ENCODE measurements around the gene NUP107.
"Not testable (repeated sequence)": the region's sequence is repeated elsewhere in the genome, so short reads cannot be mapped to it uniquely, and the experiment has no call there.

The NUP107 gene

DNA sequence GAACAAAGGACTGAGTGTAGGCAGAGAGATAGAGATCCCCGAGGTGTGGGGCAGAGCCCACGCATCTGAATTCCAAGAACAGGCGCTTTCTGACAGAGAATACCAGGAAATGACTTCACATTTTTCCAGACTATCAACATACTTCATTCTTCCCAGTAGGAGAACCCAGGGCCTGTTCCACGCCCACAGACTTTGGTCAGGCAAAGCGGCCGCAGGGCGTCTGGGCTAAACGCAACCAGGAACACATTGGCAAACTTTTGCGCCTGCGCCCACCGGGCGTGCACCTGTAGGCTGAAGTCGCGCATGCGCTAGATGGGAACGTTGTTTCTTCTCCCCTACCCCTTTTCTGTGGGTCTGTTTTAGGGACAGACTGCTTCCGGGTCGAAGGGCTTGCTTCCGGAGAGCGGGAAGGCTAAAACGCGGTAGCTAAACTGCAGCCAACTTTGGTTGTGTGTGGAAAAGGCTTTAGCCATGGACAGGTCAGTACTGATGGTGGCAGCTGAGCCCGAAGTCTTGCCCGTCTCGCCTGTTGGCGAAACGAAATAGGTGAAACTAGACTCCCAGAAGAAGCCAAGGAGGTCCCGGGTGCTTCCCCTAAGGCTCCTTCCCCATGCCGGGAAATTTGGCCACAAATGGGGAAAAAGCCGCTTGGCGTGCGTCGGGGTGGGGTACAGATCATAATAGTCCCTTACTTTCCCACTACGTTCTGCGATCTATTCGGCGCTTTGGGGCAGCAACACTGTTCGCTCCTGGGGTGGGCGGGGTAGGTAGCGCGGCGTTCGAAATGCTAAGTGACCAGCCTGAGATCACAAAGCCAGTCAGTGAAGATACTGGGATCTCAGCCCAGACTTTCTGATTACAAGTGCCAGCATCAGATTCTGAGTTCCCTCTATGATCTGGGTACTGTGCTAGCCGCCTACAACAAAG lies at the start of gene NUP107:
NUP107 (plus strand) TSS at position 384 of the 927 bp plus-strand sequence; CDS start at position 472, 88 bp downstream.
- DNase-seq, result peak; percentile 84

DNA sequence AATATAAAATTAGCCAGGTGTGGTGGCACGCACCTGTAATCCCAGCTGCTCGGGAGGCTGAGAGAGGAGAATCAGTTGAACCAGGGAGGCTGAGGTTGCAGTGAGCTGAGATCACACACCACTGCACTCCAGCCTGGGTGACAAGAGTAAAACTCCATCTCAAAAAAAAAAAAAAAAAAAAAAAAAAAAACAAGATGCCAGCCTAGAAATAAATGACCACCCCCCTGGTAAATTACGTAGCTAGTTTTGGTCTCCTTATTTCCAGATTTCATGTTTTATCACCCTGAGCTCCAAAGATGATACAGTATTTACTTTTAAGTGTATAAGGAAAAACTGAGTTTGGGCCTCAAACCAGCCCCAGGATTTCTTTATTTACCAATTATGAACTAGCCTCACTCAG lies 49.3 kb upstream of the NUP107 start:
- not testable (repeated sequence) for DNase-seq

DNA sequence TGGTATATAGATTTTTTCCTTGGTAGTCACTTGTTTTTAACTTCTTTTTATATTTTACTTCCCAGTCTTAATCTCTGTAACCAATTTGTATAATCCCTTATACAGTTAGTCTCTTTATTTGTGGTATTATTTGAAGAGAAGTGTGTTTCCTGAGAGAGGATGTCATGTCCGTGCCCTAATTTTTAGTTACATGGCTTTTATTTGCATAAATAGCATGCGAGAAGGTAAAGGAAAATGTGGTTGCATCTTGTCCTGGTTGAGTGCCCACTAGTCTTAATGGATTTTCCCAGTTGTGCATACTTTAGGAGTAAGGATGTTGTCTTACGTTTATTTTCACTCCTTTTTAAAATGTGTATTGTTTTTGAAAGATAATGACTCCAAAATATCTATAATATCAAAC lies 48.6 kb upstream of the NUP107 start:
- DNase-seq, result no peak

DNA sequence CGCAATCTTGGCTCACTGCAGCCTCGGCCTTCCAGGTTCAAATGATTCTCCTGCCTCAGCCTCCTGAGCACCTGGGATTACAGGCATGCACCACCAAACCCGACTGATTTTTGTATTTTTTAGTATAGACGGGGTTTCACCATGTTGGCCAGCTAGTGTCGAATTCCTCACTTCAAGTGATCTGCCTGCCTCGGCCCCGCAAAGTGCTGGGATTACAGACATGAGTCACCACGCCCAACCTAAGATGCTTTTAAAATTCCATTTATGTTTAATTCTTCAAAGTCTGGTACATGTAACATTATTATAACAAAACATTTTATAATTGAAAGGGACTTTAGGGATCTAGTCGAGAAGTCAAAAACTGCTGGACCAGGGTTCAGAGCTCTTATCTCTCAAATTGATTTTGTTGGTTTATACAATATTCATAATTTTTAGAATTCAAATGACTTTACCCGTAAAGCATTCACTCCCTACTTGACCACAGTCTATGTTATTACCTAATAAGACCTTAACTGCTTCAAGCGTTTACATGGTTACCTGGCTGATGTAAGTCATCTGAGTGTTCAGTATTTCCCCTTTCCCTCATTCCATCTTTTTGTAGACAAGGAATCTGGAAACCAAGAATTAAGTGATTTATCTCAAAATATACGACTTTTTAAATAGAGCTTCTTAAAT lies 47.9 kb upstream of the NUP107 start:
- no peak for DNase-seq

DNA sequence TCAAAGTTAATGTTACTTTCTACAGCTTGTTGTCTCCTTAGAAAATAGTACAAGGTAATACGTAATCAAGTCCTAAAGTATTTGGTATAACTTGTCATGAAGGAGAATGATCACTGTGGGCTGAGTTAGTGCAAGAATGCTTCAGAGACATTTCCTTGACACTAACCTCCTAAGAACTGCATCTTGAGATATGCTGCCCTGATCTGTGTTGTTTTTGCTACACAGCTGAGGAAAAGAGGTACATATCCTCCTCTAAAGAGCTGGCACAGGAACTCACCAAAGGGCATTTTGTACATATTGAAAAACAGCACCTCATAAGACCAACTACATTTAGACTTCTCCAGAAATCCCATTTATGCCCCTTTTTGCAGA lies 47.4 kb upstream of the NUP107 start:
- no peak for DNase-seq

DNA sequence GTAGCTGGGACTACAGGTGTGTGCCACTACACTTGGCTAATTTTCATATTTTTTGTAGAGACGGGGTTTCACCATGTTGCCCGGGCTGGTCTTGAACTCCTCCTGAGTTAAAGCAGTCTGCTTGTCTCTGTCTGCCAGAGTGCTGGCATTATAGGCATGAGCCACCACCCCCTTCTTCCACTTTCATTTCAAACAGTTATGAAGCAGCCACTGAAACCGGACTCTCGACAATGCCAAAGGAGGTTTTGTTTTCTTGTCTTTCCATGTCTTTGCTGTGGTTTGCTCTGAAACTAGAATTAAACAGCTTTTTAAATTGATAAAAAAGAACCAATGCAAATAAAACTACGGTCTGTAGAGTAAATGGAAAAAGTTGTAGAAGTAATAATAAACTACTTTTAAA lies 45.6 kb upstream of the NUP107 start:
- no peak for DNase-seq

DNA sequence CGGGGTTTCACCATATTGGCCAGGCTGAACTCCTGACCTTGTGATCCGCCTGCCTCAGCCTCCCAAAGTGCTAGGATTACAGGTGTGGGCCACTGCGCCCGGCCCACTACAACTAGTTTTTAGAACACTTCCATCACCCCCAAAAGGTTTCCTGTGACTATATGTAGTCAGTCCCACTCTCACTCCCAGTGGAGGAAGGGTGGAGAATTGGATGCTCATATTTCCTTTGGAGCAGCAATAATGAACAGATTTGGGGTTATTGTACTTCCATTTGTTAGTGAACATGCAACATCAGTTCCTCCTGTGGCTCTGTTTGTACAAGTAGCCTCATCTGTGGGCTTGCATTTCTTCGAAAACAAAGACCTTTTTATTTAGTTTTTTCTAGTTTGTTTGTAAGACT lies 40.3 kb upstream of the NUP107 start:
- no peak for DNase-seq

DNA sequence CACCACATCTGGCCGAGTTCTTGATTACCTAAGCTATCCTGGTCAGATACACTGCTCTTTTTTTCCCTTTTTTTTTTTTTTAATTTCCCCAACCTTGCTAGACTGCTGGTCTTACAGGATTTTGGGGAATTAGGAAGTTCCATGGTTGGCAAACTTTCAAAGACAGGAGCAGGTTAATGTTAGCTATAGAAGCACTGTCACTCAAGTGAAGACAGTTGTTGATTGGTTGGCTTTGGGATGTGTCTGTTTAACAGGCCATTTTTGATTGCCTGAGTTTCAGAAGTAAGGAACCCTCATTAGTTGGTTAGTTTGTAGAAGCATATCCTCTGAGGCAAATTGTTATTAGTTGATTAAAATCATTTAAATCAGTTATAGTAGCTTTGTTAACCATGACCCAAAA lies 39.3 kb upstream of the NUP107 start:
- DNase-seq, result no peak

DNA sequence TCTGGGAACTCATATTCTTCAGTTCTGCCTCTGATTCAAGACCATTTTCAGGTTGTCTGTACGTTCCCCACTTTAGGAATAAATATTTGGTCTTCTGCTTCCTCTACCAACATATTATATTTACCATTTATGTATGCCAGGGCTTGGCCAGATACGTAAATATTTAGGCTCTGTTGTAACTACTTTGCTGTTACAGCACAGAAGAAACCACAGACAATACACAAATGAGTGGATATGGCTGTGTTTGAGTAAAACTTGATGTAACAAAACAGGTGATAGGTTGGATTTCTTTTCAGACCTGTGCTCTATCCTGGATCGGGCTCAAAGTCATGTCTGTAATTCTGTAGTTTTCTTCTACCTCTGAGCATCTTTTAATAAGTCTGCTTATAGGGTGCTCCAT lies 38.6 kb upstream of the NUP107 start:
- no peak for DNase-seq

DNA sequence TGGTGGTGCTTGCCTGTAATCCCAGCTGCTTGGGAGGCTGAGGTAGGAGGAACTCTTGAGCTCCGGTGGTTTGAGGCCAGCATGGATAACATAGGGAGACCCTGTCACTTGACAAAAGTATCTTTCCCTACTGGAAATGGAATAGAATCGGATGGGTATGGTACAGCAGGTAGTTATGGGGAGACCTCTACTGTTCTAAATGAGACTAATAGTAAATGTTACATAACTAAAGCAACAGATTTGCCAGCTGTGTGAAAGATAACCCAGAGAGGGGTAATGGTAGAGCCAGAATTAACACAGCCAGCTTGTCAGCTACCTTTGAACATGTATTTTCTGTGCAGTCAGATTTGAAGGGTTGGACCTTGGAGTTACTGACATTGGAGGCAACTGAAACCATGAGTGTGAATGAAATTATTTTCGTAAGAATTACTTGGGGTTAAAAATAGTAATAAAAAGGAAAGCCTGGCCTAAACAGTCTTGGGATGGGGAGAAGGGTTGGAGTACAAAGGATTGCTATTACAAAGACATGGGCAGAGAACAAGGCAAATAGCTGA lies 21.7 kb upstream of the NUP107 start:
- no peak for DNase-seq

DNA sequence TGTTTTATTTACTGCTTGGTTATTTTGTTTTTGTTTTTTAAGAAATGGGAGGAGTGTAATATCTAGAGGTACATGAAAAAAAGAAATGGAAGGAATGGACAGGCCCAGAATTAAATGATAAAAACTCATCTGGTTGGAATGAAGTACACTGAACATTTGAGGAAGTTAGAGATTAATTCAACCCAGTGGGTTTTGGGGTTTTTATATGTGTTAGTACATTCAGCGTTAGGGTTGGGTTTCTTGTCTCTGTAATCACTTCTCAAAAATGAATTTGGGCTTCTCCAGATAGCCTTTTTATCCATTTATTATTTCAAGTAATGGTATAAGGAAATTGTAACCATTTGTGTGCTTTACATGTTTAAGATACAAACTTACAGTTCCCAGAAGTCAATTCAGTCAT lies 19.5 kb upstream of the NUP107 start:
- DNase-seq, result no peak

DNA sequence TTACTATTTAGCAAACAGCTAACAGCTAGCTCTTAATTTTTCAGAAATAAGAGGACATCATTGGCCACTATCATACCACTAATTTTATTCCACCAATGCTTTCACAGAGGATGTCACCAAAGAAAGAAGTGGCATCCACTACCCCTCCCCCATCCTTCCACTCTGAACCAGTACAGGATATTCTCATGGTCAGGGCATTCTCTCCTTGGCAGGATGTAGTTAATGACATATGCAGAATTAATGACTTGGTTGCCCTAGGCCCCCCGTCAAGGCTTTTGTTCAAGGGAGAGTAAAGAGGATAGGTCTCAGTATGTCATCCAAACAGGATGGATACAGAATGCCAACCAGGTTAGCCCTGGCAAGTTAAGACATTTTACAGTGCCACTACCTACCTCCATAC lies 18.9 kb upstream of the NUP107 start:
- DNase-seq, result no peak

DNA sequence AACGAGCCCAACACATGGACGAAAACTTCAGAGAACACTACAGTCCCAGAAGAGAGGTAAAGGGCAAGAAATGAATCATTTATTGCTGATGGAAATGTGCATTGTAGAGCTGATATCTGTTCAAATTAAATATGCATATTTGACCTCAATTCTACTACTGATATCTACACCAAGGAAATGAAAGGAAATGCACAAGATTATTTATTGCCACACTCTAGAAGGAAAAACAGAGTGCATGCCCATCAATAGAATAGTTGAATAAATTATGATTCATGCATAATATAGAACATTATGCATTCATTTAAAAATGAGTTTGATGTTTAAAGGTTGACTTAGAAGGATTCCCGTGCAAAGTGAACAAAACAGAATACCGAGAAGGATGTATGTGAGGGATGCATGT lies 15.6 kb upstream of the NUP107 start:
- DNase-seq, result no peak

DNA sequence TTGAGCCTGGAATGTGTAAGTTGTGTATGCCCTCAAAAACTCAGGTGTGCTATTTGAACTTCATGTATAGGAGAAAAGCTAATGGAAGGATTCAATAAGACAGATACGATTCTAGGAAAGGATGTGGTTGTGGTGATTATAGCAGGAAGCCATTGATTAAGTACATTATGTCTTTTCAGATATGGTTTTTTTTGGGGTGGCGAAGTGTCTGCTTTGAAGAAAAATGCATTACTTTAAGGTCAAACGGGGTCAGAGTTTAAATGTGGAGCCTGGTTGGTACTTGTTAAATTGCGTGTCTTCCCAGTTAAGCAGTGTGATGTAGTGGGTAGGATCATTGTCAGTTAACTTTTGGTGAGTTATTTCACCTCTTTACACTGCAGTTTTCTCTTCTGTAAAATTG lies 13.0 kb upstream of the NUP107 start:
- DNase-seq, result no peak

DNA sequence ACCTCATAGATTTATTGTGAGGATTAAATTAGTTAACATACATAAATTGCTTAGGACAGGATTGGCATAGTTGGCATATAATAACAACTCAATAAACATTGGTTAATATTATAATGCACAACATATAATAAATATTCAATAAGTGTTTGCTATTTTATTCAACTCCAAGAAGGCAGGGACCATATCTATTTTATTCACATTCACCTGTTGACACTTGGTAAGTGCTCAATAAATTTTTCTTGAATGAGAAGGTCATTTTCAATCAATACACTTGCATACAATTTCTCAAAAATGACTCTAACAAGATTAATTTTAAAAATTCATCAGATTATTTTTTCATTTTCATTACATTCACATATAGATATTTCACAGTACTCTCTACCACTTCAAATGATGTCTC lies 12.4 kb upstream of the NUP107 start:
- no peak for DNase-seq

DNA sequence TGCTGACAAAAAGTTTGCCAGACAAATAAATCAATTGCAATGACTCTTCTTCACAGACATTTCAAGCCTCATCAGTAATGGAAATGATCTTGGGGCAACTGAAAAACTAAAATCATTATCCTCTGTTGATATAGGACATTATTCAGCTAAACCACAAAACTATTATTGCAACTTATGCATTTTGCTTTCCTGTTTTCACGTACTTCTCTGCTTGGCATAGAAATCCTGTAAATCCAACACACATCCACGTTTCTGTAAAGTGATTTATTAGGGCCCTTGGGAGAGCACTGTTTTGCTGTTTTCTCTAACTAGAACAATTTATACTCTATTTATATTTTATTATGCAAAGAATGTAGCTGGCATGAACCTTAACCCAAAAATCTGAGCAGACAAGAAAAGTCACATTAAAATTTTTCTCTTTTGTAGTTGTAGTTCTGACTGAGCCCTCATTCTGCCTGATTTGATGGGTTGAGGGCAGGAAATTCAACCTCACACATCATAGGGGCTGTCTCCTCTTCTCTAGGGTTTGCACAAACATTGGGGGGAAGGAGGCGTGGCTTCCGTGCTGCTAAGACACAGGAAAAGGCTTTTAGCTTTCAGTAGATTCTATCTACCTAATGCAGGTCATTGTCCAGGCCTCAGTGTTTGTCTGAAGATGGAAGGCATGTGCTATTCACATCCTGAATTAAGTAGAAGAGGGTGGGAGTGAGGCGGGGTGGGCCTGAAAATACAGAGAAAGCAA lies 11.5 kb upstream of the NUP107 start:
- DNase-seq, result no peak

DNA sequence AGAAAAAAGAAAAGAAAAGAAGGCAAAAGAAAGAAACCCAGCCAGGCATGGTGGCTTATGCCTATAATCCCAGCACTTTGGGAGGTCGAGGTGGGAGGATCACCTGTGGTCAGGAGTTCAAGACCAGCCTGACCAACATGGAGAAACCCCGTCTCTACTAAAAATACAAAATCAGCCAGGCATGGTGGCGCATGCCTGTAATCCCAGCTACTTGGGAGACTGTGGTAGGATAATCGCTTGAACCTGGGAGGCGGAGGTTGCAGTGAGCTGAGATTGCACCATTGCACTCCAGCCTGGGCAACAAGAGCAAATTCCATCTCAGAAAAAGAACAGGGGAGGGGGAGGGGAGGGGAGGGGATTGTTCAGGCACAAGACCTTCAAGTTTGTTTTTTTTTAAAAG lies 9.9 kb upstream of the NUP107 start:
- DNase-seq, result not testable (repeated sequence)

DNA sequence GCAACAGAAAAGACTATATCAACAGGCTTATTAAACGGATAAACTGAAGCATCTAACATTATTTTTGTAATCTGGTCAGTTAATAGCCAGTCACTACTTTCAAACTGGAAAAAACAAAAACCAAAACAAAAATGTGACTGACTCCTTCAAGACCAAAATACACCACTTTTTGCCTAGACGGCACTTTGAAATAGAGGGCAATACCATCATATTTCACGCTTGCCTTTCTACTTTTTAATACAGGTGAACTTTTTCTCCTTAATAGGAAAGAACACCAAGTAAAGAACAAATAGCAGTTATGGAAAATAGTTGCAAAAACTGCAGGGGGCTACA lies 550 bp upstream of the NUP107 start:
- DNase-seq, result no peak

DNA sequence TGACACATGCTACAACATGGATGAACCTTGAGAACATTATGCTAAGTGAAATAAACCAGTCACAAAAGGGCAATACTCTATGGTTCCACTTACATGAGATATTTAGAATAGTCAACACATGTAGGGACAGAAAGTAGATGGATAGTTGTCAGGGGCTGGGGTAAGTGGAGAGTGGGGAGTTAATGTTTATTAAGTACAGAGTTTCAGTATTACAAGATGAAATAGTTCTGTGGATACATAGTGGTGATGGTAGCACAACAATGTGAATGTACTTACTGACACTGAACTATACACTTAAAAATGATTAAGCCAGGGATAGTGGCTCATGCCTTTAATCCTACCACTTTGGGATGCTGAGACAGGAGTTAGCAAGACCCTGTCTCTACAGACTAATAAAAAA lies 8.7 kb downstream of the NUP107 start:
- DNase-seq, result no peak

DNA sequence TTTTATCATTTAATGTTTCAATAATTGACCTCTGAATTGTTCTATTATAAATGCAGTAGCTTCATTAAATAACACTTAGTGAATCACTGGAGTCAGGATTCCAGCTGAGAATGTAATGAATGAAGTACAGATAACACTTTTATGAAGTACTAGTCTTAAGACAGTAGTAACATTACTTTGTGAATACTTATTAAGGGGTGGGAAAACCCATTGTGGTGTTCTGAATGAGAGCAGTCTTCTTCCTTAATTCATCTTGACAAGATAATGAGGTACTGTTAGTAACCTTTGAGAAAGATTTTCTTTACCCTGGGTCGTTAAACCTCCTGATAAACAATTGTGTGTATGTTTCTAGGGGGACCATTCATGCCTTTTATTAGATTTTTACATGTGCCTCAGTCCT lies 12.7 kb downstream of the NUP107 start:
- no peak for DNase-seq

DNA sequence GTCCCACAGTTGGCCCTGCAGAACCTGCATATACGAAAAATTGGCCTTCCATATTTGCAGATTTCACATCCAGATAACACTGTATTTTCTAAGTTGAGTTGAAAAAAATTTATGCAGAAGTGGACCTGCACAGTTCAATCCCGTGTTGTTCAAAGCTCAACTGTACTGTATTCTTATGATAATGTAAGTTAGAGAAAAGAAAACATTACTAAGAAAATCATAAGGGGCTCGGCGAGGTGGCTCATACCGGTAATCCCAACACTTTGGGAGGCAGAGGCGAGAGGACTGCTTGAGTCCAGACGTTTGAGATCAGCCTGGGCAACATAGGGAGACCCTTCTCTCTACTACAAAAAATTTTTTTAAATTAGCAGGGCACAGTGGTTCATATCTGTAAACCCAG lies 41.0 kb downstream of the NUP107 start:
- no peak for DNase-seq

DNA sequence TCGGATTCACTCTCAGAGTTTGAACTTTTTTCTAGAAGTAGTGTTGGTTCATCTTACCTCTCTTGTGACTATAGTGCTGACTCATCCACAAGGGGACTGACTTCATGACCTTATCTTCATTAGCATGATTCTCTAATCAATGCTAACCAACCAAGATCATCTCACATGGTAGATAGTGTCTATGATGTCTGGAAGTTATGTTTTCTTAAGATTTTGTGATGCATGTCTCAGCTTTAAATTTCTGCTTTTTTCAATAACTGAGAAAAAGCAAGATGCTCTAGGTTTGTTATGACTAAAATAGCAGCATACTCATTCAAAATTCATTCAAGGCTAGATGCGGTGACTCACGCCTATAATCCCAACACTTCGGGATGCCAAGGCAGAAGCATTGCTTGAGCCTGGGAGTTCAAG lies 46.9 kb downstream of the NUP107 start:
- DNase-seq, result no peak

DNA sequence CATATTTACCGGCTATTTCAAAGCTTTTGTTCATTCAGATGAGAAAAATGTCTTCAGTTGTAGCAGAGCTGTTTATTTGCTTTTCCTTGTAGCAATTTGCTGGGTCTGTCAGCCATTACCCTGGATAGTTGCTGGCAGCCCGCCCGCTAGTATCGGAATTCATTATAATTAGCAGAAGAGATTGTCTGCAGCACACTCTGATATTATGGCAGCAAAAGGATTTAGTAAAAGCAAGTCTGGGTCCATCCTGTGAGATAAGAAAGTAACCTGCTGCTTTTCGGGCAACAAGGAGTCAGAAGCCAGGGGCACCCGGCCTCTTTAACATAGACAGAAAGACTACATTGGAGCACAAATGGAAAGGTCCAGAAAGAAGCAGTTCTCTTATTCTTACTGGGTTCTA lies 53.1 kb downstream of the NUP107 start:
- DNase-seq, result no peak

DNA sequence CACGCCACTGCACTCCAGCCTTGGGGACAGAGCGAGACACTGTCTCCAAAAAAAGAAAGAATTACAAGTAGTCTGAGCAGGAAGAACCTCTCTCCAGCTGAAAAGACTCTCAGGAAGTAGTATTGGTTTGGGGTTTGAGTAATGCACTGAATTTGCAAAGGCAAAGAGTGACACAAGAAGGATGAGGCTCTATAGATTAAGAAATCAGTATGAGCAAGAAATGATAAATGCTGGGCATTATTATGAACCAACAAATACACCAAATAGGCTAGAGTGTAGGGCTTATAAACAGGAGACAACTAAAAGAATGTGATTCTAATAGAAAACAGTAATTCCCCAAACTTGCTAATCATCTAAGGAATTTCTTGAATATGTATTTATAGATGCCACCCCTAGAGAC lies 56.6 kb downstream of the NUP107 start:
- DNase-seq, result no peak

Data from NCI-H1436 treated with DMSO at 0.1 percent for 48 hours (cell line).